ENCODE data around the gene LRFN5.

LRFN5 gene

GRCh38 chr14:41785696-41786095 lies 179.0 kb downstream of the LRFN5 start:
- no peak for DNase-seq

- DNase-seq, result no peak
These were observed 193.1 kb downstream of the LRFN5 start for GRCh38 chr14:41799817-41800216.

- no peak for DNase-seq
These were observed 199.0 kb downstream of the LRFN5 start for GRCh38 chr14:41805633-41806032.

- DNase-seq, result no peak
These were observed 199.8 kb downstream of the LRFN5 start for GRCh38 chr14:41806366-41806975.

- no peak for DNase-seq
These were observed 203.7 kb downstream of the LRFN5 start for GRCh38 chr14:41810362-41810761.

- DNase-seq, result no peak
These were observed 210.9 kb downstream of the LRFN5 start for GRCh38 chr14:41817626-41818025.

GRCh38 chr14:41824441-41824840 lies 217.8 kb downstream of the LRFN5 start:
- DNase-seq, result no peak

- DNase-seq, result no peak
These were observed 218.9 kb downstream of the LRFN5 start for GRCh38 chr14:41825622-41826021.

GRCh38 chr14:41830714-41831406 lies 224.2 kb downstream of the LRFN5 start:
- no peak for DNase-seq

- DNase-seq, result no peak
These were observed 233.0 kb downstream of the LRFN5 start for GRCh38 chr14:41839661-41840060.

GRCh38 chr14:41859336-41859735 lies 252.7 kb downstream of the LRFN5 start:
- no peak for DNase-seq

GRCh38 chr14:41860586-41860985 lies 253.9 kb downstream of the LRFN5 start:
- DNase-seq, result no peak

GRCh38 chr14:41865894-41866293 lies 259.2 kb downstream of the LRFN5 start:
- no peak for DNase-seq

GRCh38 chr14:41868396-41868795 lies 261.7 kb downstream of the LRFN5 start:
- no peak for DNase-seq

- no peak for DNase-seq
These were observed 266.4 kb downstream of the LRFN5 start for GRCh38 chr14:41872931-41873685.

- no peak for DNase-seq
These were observed 267.1 kb downstream of the LRFN5 start for GRCh38 chr14:41873686-41874317.

GRCh38 chr14:41875116-41875515 lies 268.4 kb downstream of the LRFN5 start:
- no peak for DNase-seq

- no peak for DNase-seq
These were observed 271.6 kb downstream of the LRFN5 start for GRCh38 chr14:41878321-41878720.

- no peak for DNase-seq
These were observed 284.9 kb downstream of the LRFN5 start for GRCh38 chr14:41891624-41892023.

- DNase-seq, result no peak
These were observed 292.7 kb downstream of the LRFN5 start for GRCh38 chr14:41899416-41899815.

- DNase-seq, result no peak
These were observed 294.0 kb downstream of the LRFN5 start for GRCh38 chr14:41900644-41901043.

- DNase-seq, result no peak
These were observed 294.4 kb downstream of the LRFN5 start for GRCh38 chr14:41901089-41901488.

GRCh38 chr14:41905394-41905964 lies 298.8 kb downstream of the LRFN5 start:
- no peak for DNase-seq

All from activated CD4-positive, CD25-positive, alpha-beta regulatory T cell (primary cell).